ENCODE measurements around the gene KIRREL3. TPM values are rescaled to one million over a fixed set of nuclear protein-coding genes. Genes with fewer than 3 reads are reported as not detected.

The KIRREL3 gene
- total RNA-seq, 1 experiment from 2014 or later, result 0.44 TPM

DNA sequence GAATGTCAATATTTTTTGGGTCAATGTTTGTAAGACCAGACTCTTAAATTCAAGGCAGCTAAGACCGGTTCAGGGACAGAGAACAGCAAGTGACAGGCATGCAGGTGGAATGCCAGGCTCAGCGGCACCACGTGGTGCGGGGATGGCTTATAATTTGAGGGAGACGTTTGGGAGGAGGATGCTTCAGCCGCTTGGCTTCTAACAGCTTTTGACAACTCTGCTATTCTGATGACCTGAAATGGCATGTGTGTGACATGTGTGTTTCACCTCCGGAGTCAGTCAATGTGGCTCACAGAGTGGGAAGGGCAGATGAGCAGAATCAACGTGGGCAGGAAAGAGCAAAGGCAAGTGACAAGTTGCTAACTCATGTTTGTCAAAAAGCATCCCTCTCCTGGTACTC lies 228.3 kb downstream of the KIRREL3 start:
- no peaks in the 10 kb centered on the region for H3K4me1 ChIP-seq (ENCODE audit: insufficient read depth, low read length)
- no peaks in the 10 kb centered on the region for H3K9me3 ChIP-seq (ENCODE audit: low read length)
- POLR2A ChIA-PET (ENCODE audit: unreplicated experiment), result no interaction called here
- no peak overlapping the region for H3K4me3 ChIP-seq (ENCODE audit: low read length)
- H3K9me2 ChIP-seq (replicated peaks; ENCODE audit: low read length), result no peaks in the 10 kb centered on the region
- no TSS peak for BruUV-seq (replicated peaks)
- H3K27me3 ChIP-seq (ENCODE audit: low read length), result peaks cover 51% of the 10 kb centered on the region
- intact Hi-C loops (cut with micrococcal nuclease), result no loop called here
- no peak for ATAC-seq
- TF ChIP-seq, protein P1, sequence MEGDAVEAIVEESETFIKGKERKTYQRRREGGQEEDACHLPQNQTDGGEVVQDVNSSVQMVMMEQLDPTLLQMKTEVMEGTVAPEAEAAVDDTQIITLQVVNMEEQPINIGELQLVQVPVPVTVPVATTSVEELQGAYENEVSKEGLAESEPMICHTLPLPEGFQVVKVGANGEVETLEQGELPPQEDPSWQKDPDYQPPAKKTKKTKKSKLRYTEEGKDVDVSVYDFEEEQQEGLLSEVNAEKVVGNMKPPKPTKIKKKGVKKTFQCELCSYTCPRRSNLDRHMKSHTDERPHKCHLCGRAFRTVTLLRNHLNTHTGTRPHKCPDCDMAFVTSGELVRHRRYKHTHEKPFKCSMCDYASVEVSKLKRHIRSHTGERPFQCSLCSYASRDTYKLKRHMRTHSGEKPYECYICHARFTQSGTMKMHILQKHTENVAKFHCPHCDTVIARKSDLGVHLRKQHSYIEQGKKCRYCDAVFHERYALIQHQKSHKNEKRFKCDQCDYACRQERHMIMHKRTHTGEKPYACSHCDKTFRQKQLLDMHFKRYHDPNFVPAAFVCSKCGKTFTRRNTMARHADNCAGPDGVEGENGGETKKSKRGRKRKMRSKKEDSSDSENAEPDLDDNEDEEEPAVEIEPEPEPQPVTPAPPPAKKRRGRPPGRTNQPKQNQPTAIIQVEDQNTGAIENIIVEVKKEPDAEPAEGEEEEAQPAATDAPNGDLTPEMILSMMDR (conservative IDR thresholded peaks at IDR 0.05; ENCODE audit: low read depth, low read length), result no peak
- no peak for TF ChIP-seq EZH2 (IDR thresholded peaks at IDR 0.05; ENCODE audit: low read length, unreplicated experiment)
- H3K4me2 ChIP-seq (ENCODE audit: low read length), result no peak overlapping the region
- no peak overlapping the region for H3K9ac ChIP-seq (ENCODE audit: low read length)
- H3F3A ChIP-seq (ENCODE audit: low read length, unreplicated experiment), result no peaks in the 10 kb centered on the region
- H3K36me3 ChIP-seq (ENCODE audit: low read depth, low read length), result no peaks in the 10 kb centered on the region
- no peaks in the 10 kb centered on the region for H3K79me2 ChIP-seq (ENCODE audit: low read length)
- CTCF ChIA-PET, result no interaction called here
- H3K27ac ChIP-seq (ENCODE audit: low read length), result no peak overlapping the region
- no peak overlapping the region for H2AFZ ChIP-seq (ENCODE audit: low read length)
- no peaks in the 10 kb centered on the region for H4K20me1 ChIP-seq (ENCODE audit: low read length)
- DNase-seq, result no peak

- no peaks in the 10 kb centered on the region for H3K36me3 ChIP-seq (ENCODE audit: low read depth, low read length)
- H3K27ac ChIP-seq (ENCODE audit: low read length), result no peak overlapping the region
- CTCF ChIA-PET, result no interaction called here
- H2AFZ ChIP-seq (ENCODE audit: low read length), result no peak overlapping the region
- POLR2A ChIA-PET (ENCODE audit: unreplicated experiment), result no interaction called here
- no peak overlapping the region for H3K9ac ChIP-seq (ENCODE audit: low read length)
- H3K9me2 ChIP-seq (replicated peaks; ENCODE audit: low read length), result no peaks in the 10 kb centered on the region
- no peaks in the 10 kb centered on the region for H3K79me2 ChIP-seq (ENCODE audit: low read length)
- H4K20me1 ChIP-seq (ENCODE audit: low read length), result no peaks in the 10 kb centered on the region
- H3K4me1 ChIP-seq (ENCODE audit: insufficient read depth, low read length), result no peaks in the 10 kb centered on the region
- intact Hi-C loops (cut with micrococcal nuclease), result no loop called here
- H3K4me3 ChIP-seq (ENCODE audit: low read length), result no peak overlapping the region
- TF ChIP-seq EZH2 (IDR thresholded peaks at IDR 0.05; ENCODE audit: low read length, unreplicated experiment) (no peak), EZH2phosphoT487 (IDR thresholded peaks at IDR 0.05; ENCODE audit: borderline replicate concordance, low read length) (no peak)
- TF ChIP-seq, protein P1 (conservative IDR thresholded peaks at IDR 0.05; ENCODE audit: low read depth, low read length), result no peak
- no TSS peak for BruUV-seq (replicated peaks)
- H3K9me3 ChIP-seq (ENCODE audit: low read length), result no peaks in the 10 kb centered on the region
- ATAC-seq (no peak), DNase-seq (no peak)
- no peak overlapping the region for H3K4me2 ChIP-seq (ENCODE audit: low read length)
- no peaks in the 10 kb centered on the region for H3F3A ChIP-seq (ENCODE audit: low read length, unreplicated experiment)
- peaks cover 71% of the 10 kb centered on the region for H3K27me3 ChIP-seq (ENCODE audit: low read length)
Observed at GRCh38 chr11:126768702-126769101, 231.9 kb downstream of the KIRREL3 start.

DNA sequence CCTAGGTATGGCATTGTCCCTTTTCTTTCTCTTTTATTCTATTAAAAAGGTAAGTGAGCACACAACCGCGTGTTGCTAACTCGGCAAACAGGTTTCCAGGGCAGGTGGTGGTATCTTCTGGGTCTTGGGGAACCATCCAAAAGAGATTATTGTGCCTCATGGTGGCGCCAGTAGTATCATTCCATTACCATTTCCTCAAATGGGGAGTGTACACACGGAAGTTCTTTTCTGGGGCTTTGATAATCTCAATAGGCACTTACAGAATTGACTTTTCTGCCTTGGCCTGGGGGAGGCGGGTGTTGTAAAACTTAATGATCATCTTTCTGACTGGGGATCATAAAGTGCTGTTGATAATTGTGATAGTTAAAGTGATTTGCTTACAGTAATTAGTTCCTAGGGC lies 234.1 kb downstream of the KIRREL3 start:
- H3K9ac ChIP-seq (ENCODE audit: low read length), result no peak overlapping the region
- H3K27me3 ChIP-seq (ENCODE audit: low read length), result peaks cover 61% of the 10 kb centered on the region
- TF ChIP-seq, protein P1 (conservative IDR thresholded peaks at IDR 0.05; ENCODE audit: low read depth, low read length), result no peak
- no peak for TF ChIP-seq EZH2 (IDR thresholded peaks at IDR 0.05; ENCODE audit: low read length, unreplicated experiment)
- TF ChIP-seq EZH2phosphoT487 (IDR thresholded peaks at IDR 0.05; ENCODE audit: borderline replicate concordance, low read length), result no peak
- H3K4me1 ChIP-seq (ENCODE audit: insufficient read depth, low read length), result no peaks in the 10 kb centered on the region
- POLR2A ChIA-PET (ENCODE audit: unreplicated experiment), result no interaction called here
- H3K4me2 ChIP-seq (ENCODE audit: low read length), result no peak overlapping the region
- no peak overlapping the region for H2AFZ ChIP-seq (ENCODE audit: low read length)
- no peaks in the 10 kb centered on the region for H3K9me3 ChIP-seq (ENCODE audit: low read length)
- no peaks in the 10 kb centered on the region for H3K79me2 ChIP-seq (ENCODE audit: low read length)
- no peaks in the 10 kb centered on the region for H3K36me3 ChIP-seq (ENCODE audit: low read depth, low read length)
- H3F3A ChIP-seq (ENCODE audit: low read length, unreplicated experiment), result no peaks in the 10 kb centered on the region
- ATAC-seq, result no peak
- no peaks in the 10 kb centered on the region for H3K9me2 ChIP-seq (replicated peaks; ENCODE audit: low read length)
- CTCF ChIA-PET, result no interaction called here
- peak; percentile 4 for DNase-seq
- intact Hi-C loops (cut with micrococcal nuclease), result no loop called here
- H3K4me3 ChIP-seq (ENCODE audit: low read length), result no peak overlapping the region
- BruUV-seq (replicated peaks), result no TSS peak
- no peaks in the 10 kb centered on the region for H4K20me1 ChIP-seq (ENCODE audit: low read length)
- no peak overlapping the region for H3K27ac ChIP-seq (ENCODE audit: low read length)

Data from PC-3 (cell line).